IPS-NIHi7 (cell line): Measurements from ENCODE around the gene NEUROD2.

Experiments used
- DNase-seq: peaks from one replicate; pipeline ENCODE4 v3.0.0; 2012; ENCODE audit warnings: mixed read lengths; ENCODE audit errors: extremely low spot score

The NEUROD2 gene

GRCh38 chr17:39618956-39619785, 11.5 kb upstream of the NEUROD2 start:
- no peak for DNase-seq

GRCh38 chr17:39618246-39618913, 10.7 kb upstream of the NEUROD2 start:
- no peak for DNase-seq

GRCh38 chr17:39617446-39618245, 9.9 kb upstream of the NEUROD2 start:
- no peak for DNase-seq

- DNase-seq: no peak
These were observed 9.4 kb upstream of the NEUROD2 start for GRCh38 chr17:39617100-39617445.

GRCh38 chr17:39615434-39615833, 7.7 kb upstream of the NEUROD2 start:
- no peak for DNase-seq

GRCh38 chr17:39614545-39615157, 6.9 kb upstream of the NEUROD2 start:
- DNase-seq: no peak

- DNase-seq: no peak
These were observed 5.3 kb upstream of the NEUROD2 start for GRCh38 chr17:39612935-39613464.

- DNase-seq: no peak
These were observed 4.7 kb upstream of the NEUROD2 start for GRCh38 chr17:39612291-39612894.

- no peak for DNase-seq
These were observed 3.8 kb upstream of the NEUROD2 start for GRCh38 chr17:39611401-39612112.

GRCh38 chr17:39609416-39610025, 1.8 kb upstream of the NEUROD2 start:
- no peak for DNase-seq

GRCh38 chr17:39608142-39608981, 642 bp upstream of the NEUROD2 start:
- DNase-seq: no peak

- DNase-seq: no peak
These were observed 466 bp downstream of the NEUROD2 start for GRCh38 chr17:39607057-39607850.

GRCh38 chr17:39606434-39607056, 1.2 kb downstream of the NEUROD2 start:
- no peak for DNase-seq

- no peak for DNase-seq
These were observed 2.0 kb downstream of the NEUROD2 start for GRCh38 chr17:39605492-39606433.

- no peak for DNase-seq
These were observed 2.7 kb downstream of the NEUROD2 start for GRCh38 chr17:39604911-39605491.

- no peak for DNase-seq
These were observed 4.3 kb downstream of the NEUROD2 start for GRCh38 chr17:39603304-39604016.
